HG02852 (cell line): ENCODE measurements around the gene MRPS27.

ENCODE experiments used
- ATAC-seq: cut with Tn5 transposase; IDR thresholded peaks from one replicate; pipeline ENCODE4 v1.9.1; 2021; ENCODE audit warnings: mild to moderate bottlenecking, moderate library complexity; ENCODE audit not compliant: unreplicated experiment

MRPS27 gene

GRCh38 chr5:72206994-72207393 lies 113.0 kb downstream of the MRPS27 start:
- no peak for ATAC-seq

GRCh38 chr5:72206160-72206559 lies 113.9 kb downstream of the MRPS27 start:
- no peak for ATAC-seq

DNA sequence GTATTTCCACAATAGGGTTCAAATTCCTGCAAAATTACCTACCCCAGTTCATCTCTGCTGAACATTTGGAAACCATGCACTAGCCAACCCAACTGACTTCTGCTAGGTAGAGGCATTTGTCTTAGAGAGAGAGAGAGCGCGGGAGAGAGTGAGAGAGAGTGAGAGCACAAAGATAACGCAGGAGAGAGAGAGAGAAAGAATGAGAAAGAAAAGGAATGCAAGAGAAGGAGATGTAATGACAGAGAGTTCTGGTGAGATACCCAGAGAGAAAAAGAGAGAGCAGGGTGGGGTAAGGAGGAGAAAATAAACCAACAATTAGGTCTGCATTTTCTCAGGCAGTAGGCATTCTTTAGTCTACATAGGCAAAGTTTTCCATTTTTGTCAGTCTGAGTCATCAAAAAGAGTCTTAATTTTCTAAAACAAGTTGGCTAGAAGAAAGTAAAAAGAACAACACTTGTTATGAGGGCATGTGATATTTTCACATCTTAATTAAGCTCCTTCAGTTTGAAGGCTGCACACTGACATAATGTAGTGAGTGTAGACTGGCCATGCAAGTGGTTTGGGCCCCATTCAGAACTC lies 114.5 kb downstream of the MRPS27 start:
- no peak for ATAC-seq

DNA sequence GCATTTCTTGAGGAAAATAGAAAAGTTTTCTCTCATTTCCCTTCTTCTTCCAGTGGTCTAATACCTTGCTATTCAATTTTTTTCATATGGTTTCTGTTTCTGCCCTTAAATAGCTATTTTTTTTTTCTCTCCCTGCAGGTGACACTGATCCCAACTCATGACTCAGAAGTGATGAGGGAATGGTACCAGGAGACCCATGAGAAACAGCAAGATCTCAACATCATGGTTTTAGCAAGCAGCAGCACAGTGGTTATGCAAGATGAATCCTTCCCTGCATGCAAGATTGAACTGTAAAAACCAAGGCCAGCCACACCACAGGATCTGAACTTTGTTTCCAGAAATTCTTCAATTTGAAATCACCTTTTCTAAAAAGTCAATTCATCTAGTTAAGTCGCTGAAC lies 115.1 kb downstream of the MRPS27 start:
- no peak for ATAC-seq

GRCh38 chr5:72203251-72203845 lies 116.7 kb downstream of the MRPS27 start:
- no peak for ATAC-seq

- no peak for ATAC-seq
These were observed 117.7 kb downstream of the MRPS27 start for GRCh38 chr5:72202331-72202825.

DNA sequence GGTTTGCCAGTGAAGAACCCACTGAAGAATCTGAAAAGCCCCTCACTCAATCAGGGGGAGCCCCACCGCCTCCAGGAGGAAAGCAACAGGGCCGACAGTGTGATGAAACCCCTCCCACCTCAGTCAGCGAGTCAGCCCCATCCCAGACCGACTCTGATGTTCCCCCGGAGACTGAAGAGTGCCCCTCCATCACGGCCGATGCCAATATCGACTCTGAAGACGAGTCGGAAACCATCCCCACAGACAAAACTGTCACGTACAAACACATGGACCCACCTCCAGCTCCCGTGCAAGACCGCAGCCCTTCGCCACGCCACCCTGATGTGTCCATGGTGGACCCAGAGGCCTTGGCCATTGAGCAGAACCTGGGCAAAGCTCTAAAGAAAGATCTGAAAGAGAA lies 120.4 kb downstream of the MRPS27 start:
- ATAC-seq, result no peak

DNA sequence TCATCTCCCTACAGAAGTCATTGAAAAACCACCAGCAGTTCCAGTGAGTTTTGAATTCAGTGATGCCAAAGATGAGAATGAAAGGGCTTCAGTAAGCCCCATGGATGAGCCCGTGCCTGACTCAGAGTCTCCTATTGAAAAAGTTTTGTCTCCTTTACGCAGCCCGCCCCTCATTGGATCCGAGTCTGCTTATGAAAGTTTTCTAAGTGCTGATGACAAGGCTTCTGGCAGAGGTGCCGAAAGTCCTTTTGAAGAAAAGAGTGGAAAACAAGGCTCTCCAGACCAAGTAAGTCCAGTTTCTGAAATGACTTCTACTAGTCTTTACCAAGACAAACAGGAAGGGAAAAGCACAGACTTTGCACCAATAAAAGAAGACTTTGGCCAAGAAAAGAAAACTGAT lies 122.6 kb downstream of the MRPS27 start:
- no peak for ATAC-seq

GRCh38 chr5:72195581-72195980 lies 124.5 kb downstream of the MRPS27 start:
- ATAC-seq, result no peak

GRCh38 chr5:72194846-72195245 lies 125.2 kb downstream of the MRPS27 start:
- peak; percentile 93 for ATAC-seq

- ATAC-seq, result no peak
These were observed 128.6 kb downstream of the MRPS27 start for GRCh38 chr5:72191404-72191803.

GRCh38 chr5:72189146-72189545 lies 130.9 kb downstream of the MRPS27 start:
- ATAC-seq, result no peak

GRCh38 chr5:72188166-72188565 lies 131.9 kb downstream of the MRPS27 start:
- no peak for ATAC-seq

- ATAC-seq, result no peak
These were observed 132.5 kb downstream of the MRPS27 start for GRCh38 chr5:72187388-72188075.

- ATAC-seq, result no peak
These were observed 134.3 kb downstream of the MRPS27 start for GRCh38 chr5:72185496-72186329.

GRCh38 chr5:72184408-72184807 lies 135.6 kb downstream of the MRPS27 start:
- no peak for ATAC-seq

DNA sequence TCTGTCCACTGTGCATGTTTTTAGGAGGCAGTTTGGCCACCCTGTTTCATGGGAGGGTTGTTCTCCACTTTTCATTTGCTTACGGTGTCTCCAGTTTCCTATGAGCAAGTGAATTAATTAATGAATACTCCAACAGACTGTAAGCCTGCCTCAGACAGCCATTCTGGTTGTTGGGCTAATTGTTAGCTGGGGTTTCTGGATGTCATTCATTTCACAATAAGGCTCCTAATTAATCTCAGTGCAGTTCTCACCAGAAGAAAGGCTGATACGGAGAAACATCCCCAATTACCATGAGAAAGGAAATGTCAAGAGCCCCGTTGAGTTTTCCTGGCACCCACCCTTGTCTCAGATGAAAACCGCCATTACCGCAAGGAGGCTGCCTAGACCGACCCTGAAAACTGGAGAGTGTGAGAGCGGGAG lies 136.9 kb downstream of the MRPS27 start:
- ATAC-seq, result no peak

DNA sequence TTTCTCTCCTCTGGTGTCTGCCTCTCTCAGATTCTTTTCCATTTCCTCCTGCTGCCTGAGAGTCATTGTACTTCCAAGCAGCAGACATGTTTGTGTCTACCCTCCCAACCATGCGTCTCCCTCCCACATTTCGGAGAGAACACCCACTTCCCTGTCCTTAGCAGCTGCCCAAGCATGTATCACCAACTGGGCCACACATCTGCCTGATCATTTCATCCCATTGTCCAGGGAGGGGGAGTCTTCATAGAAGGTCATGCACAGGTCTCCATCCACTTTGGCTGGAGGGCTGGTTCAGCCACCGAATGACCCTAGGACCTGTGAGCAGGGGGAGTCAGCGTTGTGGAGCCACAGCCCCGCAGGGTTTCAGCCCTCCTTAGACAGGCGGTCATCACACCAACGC lies 137.4 kb downstream of the MRPS27 start:
- ATAC-seq, result no peak

- no peak for ATAC-seq
These were observed 139.1 kb downstream of the MRPS27 start for GRCh38 chr5:72180925-72181324.

DNA sequence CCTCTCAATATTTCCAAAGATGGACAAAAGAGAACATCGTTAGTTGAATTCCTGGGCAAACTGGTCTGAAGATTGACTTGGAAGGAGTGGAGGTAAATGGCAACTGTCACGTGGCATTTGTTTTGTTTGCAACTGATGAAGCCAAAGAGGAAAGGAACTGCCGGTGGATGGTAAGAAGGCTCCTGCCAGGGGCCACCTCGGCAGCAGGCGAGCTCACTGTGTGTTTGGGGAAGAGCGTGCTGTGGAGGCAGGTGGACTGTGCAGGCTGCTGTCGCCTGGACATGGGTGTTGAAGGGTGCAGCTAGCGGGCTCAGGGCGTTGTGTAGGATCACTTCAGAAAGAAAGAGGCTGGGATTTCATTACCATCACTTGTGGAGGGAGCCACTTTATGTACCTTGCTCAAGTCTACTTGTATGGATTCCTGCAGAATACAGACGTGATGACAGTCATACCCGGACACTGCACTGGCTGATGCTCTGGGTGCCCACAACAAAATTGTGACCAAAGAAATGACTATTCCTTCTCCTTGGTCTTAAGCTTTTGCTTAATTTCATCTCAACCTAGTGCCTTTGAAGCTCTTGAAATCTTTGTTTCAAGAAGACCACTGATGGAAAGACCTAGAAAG lies 140.1 kb downstream of the MRPS27 start:
- no peak for ATAC-seq
